OCI-LY3 (cell line): ENCODE results near the gene ZNF516.

Experiments
- H2AFZ ChIP-seq: fragments of 200-600, 300-600 bp; shearing (Covaris generic); 2 replicates; pipeline ENCODE4 v1.6.0; 2014; ENCODE audit warnings: antibody characterized with exemption, low read depth, low read length
- H3K27ac ChIP-seq: fragments of 200-600, 300-600 bp; sonication (generic); 2 replicates; pipeline ENCODE4 v1.5.1; 2014; ENCODE audit warnings: mild to moderate bottlenecking, low read length, moderate library complexity, mixed read lengths
- H3K27me3 ChIP-seq: fragments of 200-600, 300-600 bp; sonication (generic); 2 replicates; pipeline ENCODE4 v1.6.1; 2014; ENCODE audit warnings: low read depth, low read length, mixed read lengths
- H3K36me3 ChIP-seq: fragments of 200-600, 300-600 bp; sonication (generic); replicated peaks from 2 replicates; pipeline ENCODE3; 2014; ENCODE audit warnings: low read depth, low read length, mixed read lengths
- H3K4me1 ChIP-seq: fragments of 300-600, 200-600 bp; sonication (generic); 2 replicates; pipeline ENCODE4 v1.6.1; 2014; ENCODE audit warnings: low read length, mixed read lengths
- H3K4me2 ChIP-seq: fragments of 200-600, 300-600 bp; sonication (generic); 2 replicates; pipeline ENCODE4 v1.6.1; 2014; ENCODE audit warnings: low read length, mixed read lengths
- H3K4me3 ChIP-seq: fragments of 300-600, 200-600 bp; sonication (generic); 2 replicates; pipeline ENCODE4 v1.5.1; 2014; ENCODE audit warnings: antibody characterized with exemption, mild to moderate bottlenecking, low read length, moderate library complexity
- H3K79me2 ChIP-seq: fragments of 300-600, 200-600 bp; shearing (Covaris generic); 2 replicates; pipeline ENCODE4 v1.6.1; 2014; ENCODE audit warnings: mild to moderate bottlenecking, low read length, mixed read lengths
- H3K9ac ChIP-seq: fragments of 300-600, 200-600 bp; shearing (Covaris generic); 2 replicates; pipeline ENCODE4 v1.6.0; 2014; ENCODE audit warnings: mild to moderate bottlenecking, low read length, moderate library complexity
- H3K9me3 ChIP-seq: fragments of 200-600, 300-600 bp; shearing (Covaris generic); 2 replicates; pipeline ENCODE4 v1.6.1; 2014; ENCODE audit warnings: low read length, mixed read lengths; ENCODE audit not compliant: insufficient read depth
- H4K20me1 ChIP-seq: fragments of 200-600, 300-600 bp; sonication (generic); 2 replicates; pipeline ENCODE4 v1.6.1; 2016; ENCODE audit warnings: low read length, mixed read lengths; ENCODE audit not compliant: insufficient read depth
- EZH2phosphoT487 ChIP-seq: fragments of 200-600 bp; shearing (Covaris generic); IDR thresholded peaks from 2 replicates; pipeline ENCODE4 v1.6.1; 2018; ENCODE audit warnings: antibody characterized with exemption, mixed run types, low read depth
- TF ChIP-seq, protein P1 (sequence below): fragments of 200-600, 300-600 bp; sonication (generic); IDR thresholded peaks from 2 replicates; pipeline ENCODE4 v1.5.1; 2014; ENCODE audit warnings: antibody characterized with exemption, low read length, low read depth

The ZNF516 gene

DNA sequence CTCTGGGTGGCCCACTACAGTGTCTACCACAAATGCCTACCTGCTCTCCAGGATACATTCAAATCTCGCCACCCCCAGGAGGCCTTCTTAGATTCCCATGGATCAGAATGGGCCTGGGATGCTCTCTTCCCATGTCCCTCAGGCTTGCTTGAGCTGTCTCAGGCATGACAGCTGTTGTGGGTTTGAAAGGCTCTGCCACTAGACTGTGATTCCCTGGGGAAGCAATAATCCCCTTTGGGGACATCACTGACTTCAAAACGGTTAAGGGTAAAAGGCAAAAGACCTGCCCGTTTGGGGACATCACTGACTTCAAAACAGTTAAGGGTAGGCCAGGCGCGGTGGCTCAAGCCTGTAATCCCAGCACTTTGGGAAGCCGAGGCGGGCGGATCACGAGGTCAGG lies 35.8 kb upstream of the ZNF516 start:
- no peak overlapping the region for H3K27ac ChIP-seq
- TF ChIP-seq, protein P1, sequence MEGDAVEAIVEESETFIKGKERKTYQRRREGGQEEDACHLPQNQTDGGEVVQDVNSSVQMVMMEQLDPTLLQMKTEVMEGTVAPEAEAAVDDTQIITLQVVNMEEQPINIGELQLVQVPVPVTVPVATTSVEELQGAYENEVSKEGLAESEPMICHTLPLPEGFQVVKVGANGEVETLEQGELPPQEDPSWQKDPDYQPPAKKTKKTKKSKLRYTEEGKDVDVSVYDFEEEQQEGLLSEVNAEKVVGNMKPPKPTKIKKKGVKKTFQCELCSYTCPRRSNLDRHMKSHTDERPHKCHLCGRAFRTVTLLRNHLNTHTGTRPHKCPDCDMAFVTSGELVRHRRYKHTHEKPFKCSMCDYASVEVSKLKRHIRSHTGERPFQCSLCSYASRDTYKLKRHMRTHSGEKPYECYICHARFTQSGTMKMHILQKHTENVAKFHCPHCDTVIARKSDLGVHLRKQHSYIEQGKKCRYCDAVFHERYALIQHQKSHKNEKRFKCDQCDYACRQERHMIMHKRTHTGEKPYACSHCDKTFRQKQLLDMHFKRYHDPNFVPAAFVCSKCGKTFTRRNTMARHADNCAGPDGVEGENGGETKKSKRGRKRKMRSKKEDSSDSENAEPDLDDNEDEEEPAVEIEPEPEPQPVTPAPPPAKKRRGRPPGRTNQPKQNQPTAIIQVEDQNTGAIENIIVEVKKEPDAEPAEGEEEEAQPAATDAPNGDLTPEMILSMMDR, result no peak
- TF ChIP-seq EZH2phosphoT487, result no peak
- no peaks in the 10 kb centered on the region for H3K79me2 ChIP-seq
- H3K4me3 ChIP-seq, result no peak overlapping the region
- H3K9ac ChIP-seq, result no peak overlapping the region
- no peaks in the 10 kb centered on the region for H4K20me1 ChIP-seq
- no peak overlapping the region for H2AFZ ChIP-seq
- no peaks in the 10 kb centered on the region for H3K4me1 ChIP-seq
- H3K4me2 ChIP-seq, result no peak overlapping the region
- peaks cover 5% of the 10 kb centered on the region; the same call in 1 of the 2 replicates for H3K9me3 ChIP-seq
- H3K36me3 ChIP-seq, result no peaks in the 10 kb centered on the region
- peaks cover 6% of the 10 kb centered on the region; the same call in 1 of the 2 replicates for H3K27me3 ChIP-seq

DNA sequence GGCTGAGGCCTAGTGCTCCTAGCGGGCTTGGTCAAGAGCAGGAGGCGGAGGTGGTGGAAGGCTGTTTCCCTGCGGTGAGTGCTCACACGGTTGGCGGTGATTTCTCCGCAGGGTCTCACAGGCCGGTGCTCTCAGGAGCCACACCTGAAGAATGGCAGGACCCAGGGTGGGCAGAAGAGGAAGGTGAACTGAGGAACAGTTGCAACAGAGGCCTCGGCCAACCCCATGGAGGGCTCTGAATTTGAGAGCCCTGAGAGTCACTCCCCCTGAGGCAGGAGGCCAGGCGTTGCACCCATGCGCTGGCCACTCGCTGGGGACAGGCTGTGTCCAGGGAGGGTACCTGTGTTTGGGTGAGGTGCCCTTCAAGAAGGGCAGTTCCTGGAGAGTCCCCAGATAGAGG lies 35.3 kb upstream of the ZNF516 start:
- Histone ChIP-seq H3K4me2 (no peak overlapping the region), H3K9ac (no peak overlapping the region), H3K36me3 (no peaks in the 10 kb centered on the region), H4K20me1 (no peaks in the 10 kb centered on the region), H3K79me2 (no peaks in the 10 kb centered on the region), H3K4me3 (no peak overlapping the region), H3K27ac (no peak overlapping the region), H3K27me3 (peaks cover 8% of the 10 kb centered on the region), H3K4me1 (no peaks in the 10 kb centered on the region), H3K9me3 (peaks cover 5% of the 10 kb centered on the region; the same call in 1 of the 2 replicates), H2AFZ (no peak overlapping the region)
- TF ChIP-seq, protein P1, result no peak
- TF ChIP-seq EZH2phosphoT487, result no peak

DNA sequence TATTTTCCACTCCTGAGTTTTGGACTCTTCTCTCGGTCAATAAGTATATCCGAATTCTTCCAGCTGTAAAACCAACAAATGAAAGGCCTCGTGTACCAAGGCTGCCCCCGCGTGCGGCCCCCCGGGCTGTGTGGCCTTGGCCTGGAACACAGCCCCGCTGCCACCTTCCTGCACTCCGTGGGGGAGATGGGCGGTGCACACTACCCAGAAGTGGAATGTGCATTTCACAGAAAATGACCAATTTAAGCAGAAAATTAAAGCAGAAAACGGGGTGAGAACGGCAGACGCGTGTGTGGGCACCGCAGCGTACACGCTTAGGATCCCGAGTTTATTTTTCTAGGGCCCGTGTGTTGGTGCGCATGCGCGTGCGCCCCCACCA lies 34.4 kb upstream of the ZNF516 start:
- Histone ChIP-seq H3K4me3 (no peak overlapping the region), H2AFZ (no peak overlapping the region), H4K20me1 (no peaks in the 10 kb centered on the region), H3K4me2 (no peak overlapping the region), H3K9ac (no peak overlapping the region), H3K27ac (no peak overlapping the region), H3K36me3 (no peaks in the 10 kb centered on the region), H3K27me3 (peaks cover 14% of the 10 kb centered on the region), H3K79me2 (no peaks in the 10 kb centered on the region), H3K4me1 (no peaks in the 10 kb centered on the region), H3K9me3 (peaks cover 5% of the 10 kb centered on the region; the same call in 1 of the 2 replicates)
- TF ChIP-seq EZH2phosphoT487, result no peak
- TF ChIP-seq, protein P1, result no peak

DNA sequence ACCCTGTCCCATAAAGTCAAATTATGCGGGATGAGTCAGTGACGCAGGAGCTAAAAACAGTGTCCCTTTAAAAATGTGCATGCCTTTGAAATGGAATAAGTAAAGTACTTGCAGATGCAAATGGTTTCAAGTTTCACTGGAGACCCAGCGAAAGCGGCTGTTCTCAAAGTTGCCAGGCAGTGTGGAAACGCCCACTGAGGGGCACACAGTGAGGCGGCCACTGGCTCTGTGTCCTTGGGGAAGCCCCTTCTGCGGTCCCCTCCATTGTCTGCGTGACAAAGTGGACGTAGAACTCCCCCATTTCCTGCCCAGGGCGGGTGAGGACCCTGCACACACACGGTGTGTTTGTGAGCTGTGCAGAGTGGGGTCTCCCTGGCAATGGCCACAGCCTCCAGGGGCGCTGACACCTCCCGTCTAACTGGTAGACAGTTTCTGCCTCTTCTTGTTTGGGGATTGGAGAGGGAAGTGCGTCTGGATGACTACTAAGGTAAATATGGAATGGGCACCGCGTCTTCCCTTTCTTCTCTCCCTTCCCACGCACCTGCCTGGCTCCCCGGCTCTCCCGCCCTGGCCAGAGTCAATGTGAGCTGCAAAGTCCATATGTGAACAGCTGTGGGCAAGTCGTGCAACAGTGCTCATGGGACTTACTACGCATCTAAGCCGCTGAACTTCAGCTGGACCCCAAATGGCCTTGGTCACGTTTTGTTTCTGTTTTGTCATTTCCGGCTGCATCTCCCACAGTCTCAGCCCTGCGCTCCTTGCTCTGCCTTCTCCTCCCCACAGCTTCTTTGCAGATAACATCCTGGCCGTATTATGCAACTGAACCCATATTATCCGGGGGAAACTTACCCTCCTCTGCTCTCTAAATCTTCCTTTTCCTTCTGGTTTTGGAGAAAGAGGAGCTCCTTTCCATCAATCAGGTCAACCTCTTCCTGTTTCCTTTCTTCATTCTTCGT lies 33.7 kb upstream of the ZNF516 start:
- TF ChIP-seq, protein P1, result no peak
- TF ChIP-seq EZH2phosphoT487, result no peak
- Histone ChIP-seq H3K4me3 (no peak overlapping the region), H3K9me3 (peaks cover 5% of the 10 kb centered on the region; the same call in 1 of the 2 replicates), H3K27me3 (peaks cover 20% of the 10 kb centered on the region), H3K79me2 (no peaks in the 10 kb centered on the region), H3K9ac (no peak overlapping the region), H3K4me1 (no peaks in the 10 kb centered on the region), H4K20me1 (no peaks in the 10 kb centered on the region), H2AFZ (no peak overlapping the region), H3K27ac (no peak overlapping the region), H3K4me2 (no peak overlapping the region), H3K36me3 (no peaks in the 10 kb centered on the region)
